A673 (cell line): Measurements from ENCODE around the gene SOS1.

Source experiments
- EZH2 ChIP-seq: fragments of 200-600 bp; sonication (generic); IDR thresholded peaks from 2 replicates; pipeline ENCODE4 v1.6.1; 2017; ENCODE audit warnings: borderline replicate concordance, low read depth, mild to moderate bottlenecking, mixed read lengths, antibody characterized with exemption, low read length; ENCODE audit not compliant: poor library complexity, severe bottlenecking
- TF ChIP-seq, protein P1 (sequence below): fragments of 300-800, 200-600 bp; sonication (generic); conservative IDR thresholded peaks from 2 replicates; pipeline ENCODE4 v1.5.1; 2017; ENCODE audit warnings: low read depth, mild to moderate bottlenecking, antibody characterized with exemption, low read length, moderate library complexity, mixed read lengths

DNA sequence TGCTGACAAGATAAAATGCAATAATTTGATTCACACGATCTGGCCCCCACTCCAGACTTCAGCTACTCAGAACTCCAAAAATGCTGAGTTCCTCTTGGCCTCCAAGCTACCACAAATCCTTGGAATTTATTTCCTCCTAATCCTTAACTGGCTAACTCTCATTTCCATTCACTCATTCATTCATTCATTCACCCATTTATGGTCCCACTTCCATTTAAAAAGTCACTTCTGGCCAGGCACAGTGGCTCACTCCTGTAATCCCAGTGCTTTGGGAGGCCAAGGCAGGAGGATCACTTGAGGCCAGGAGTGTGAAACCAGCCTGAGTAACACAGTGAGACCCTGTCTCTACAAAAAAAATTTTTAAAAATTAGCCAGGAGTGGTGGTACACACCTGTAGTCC lies 12.5 kb downstream of the SOS1 start:
- TF ChIP-seq, protein P1, sequence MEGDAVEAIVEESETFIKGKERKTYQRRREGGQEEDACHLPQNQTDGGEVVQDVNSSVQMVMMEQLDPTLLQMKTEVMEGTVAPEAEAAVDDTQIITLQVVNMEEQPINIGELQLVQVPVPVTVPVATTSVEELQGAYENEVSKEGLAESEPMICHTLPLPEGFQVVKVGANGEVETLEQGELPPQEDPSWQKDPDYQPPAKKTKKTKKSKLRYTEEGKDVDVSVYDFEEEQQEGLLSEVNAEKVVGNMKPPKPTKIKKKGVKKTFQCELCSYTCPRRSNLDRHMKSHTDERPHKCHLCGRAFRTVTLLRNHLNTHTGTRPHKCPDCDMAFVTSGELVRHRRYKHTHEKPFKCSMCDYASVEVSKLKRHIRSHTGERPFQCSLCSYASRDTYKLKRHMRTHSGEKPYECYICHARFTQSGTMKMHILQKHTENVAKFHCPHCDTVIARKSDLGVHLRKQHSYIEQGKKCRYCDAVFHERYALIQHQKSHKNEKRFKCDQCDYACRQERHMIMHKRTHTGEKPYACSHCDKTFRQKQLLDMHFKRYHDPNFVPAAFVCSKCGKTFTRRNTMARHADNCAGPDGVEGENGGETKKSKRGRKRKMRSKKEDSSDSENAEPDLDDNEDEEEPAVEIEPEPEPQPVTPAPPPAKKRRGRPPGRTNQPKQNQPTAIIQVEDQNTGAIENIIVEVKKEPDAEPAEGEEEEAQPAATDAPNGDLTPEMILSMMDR, result no peak
- TF ChIP-seq EZH2, result no peak
